Measurements from ENCODE around the gene SLAMF7. TPM values are rescaled to one million over a fixed set of nuclear protein-coding genes. Genes with fewer than 3 reads are reported as not detected.

SLAMF7 gene
- total and polyA plus RNA-seq, 10 of the 15 experiments (the other 5 are each of a cell fraction or from before 2014, with no cell fraction given) = 66.6 to 284 (median 108) TPM

- intact Hi-C loops (cut with micrococcal nuclease; ENCODE audit: unreplicated experiment) = loop anchor here (1.0 kb wide), 2 partner anchors 19 to 23 kb away; no protein-coding TSS in a partner anchor
- Histone ChIP-seq H3K27me3 (replicated peaks in 1 of 2; ENCODE audit: control insufficient read depth in 2 of 2, insufficient read depth in 2 of 2, low read length in 1 of 2) (no peaks in the 10 kb centered on the region), H4K20me1 (ENCODE audit: control insufficient read depth, insufficient read depth) (no peaks in the 10 kb centered on the region), H3K4me3 (peak overlapping the region; percentile 99), H3K79me2 (ENCODE audit: control insufficient read depth, insufficient read depth, low read length) (peaks cover 91% of the 10 kb centered on the region), H3K27ac (ENCODE audit: control insufficient read depth, insufficient read depth) (peak overlapping the region; percentile 78), H2AFZ (ENCODE audit: control insufficient read depth, low read depth, low read length) (no peak overlapping the region), H3K4me1 (ENCODE audit: control insufficient read depth, insufficient read depth, low read length) (peaks cover 53% of the 10 kb centered on the region), H3K4me2 (ENCODE audit: control insufficient read depth, insufficient read depth) (peak overlapping the region; percentile 95), H3K9ac (ENCODE audit: control insufficient read depth, insufficient read depth, low read length) (peak overlapping the region; percentile 36), H3K36me3 (ENCODE audit: control insufficient read depth in 2 of 2, insufficient read depth in 2 of 2, low read length in 1 of 2) (peaks cover 10 to 19% of the 10 kb centered on the region in 2 experiments), H3K9me3 (replicated peaks; ENCODE audit: control insufficient read depth, insufficient read depth, low read length) (no peaks in the 10 kb centered on the region)
- no TSS peak for BruUV-seq (replicated peaks)
- in situ Hi-C loops (cut with MboI) = no loop called here
- ChIA-PET POLR2A (interaction anchor here (0.6 to 8.3 kb wide), 14 partner anchors 11 to 475 kb away, joined by 3 to 65 read pairs (median 10); partner anchors contain the start of genes CD244, CD48 and SLAMF1), SMC1A (ENCODE audit: uncharacterized antibody, unreplicated experiment) (interaction anchor here (0.7 to 15.1 kb wide), 23 partner anchors 8 to 245 kb away, joined by 3 to 447 read pairs (median 5); partner anchors contain the start of genes CD48 and SLAMF1), RAD21 (ENCODE audit: unreplicated experiment) (interaction anchor here (0.7 to 8.3 kb wide), 23 partner anchors 9 to 317 kb away, joined by 3 to 151 read pairs (median 6); partner anchors contain the start of genes CD48 and LY9), CTCF (interaction anchor here (1.0 to 13.0 kb wide), 25 partner anchors 8 to 209 kb away, joined by 3 to 234 read pairs (median 6); partner anchors contain the start of genes CD48, ITLN2 and LY9)
- no peak for FAIRE-seq
- 49% methylated on average over 5 of the region's 5 CpGs for WGBS (ENCODE audit: insufficient coverage, insufficient replicate concordance, low lambda C conversion rate, missing lambda C conversion rate)
- ATAC-seq = no peak
- DNase-seq (ENCODE audit: low read depth, low spot score) = no peak
- TF ChIP-seq PBX3 (IDR thresholded peaks at IDR 0.05; ENCODE audit: insufficient replicate concordance, low read depth, low read length) (no peak), TCF12 (IDR thresholded peaks at IDR 0.05; ENCODE audit: low read depth, low read length) (no peak), KAT2A (conservative IDR thresholded peaks at IDR 0.05; ENCODE audit: control insufficient read depth, low read depth, low read length) (no peak), PML (IDR thresholded peaks at IDR 0.05; ENCODE audit: low read length) (no peak), REST (IDR thresholded peaks at IDR 0.05; ENCODE audit: low read depth, low read length) (no peak), CTCF (IDR thresholded peaks at IDR 0.05 in 2 of 3, conservative IDR thresholded peaks at IDR 0.05 in 1 of 3; ENCODE audit: control insufficient read depth in 2 of 3, extremely low read depth in 1 of 3, insufficient read depth in 1 of 3, low read depth in 3 of 3, low read length in 3 of 3) (peak in 1 of 3 experiments; percentile 23; a peak in 1 of 6 replicates), RCOR1 (conservative IDR thresholded peaks at IDR 0.05; ENCODE audit: low read depth, low read length) (no peak), ZBTB11 (CRISPR knock-in tag; IDR thresholded peaks at IDR 0.05) (no peak), STAT3 (IDR thresholded peaks at IDR 0.05; ENCODE audit: low read depth, low read length) (no peak), SPI1 (IDR thresholded peaks at IDR 0.05; ENCODE audit: borderline replicate concordance, insufficient read depth, low read depth, low read length) (no peak), SRF (IDR thresholded peaks at IDR 0.05; ENCODE audit: low read depth in 2 of 2, low read length in 2 of 2) (no peak), NR2F1 (conservative IDR thresholded peaks at IDR 0.05) (no peak)
These were observed 5.9 kb downstream of the SLAMF7 start for GRCh38 chr1:160744852-160745520.

Data from GM12878 (cell line).